Measurements from ENCODE around the gene PLP1.
"Not testable (repeated sequence)": the region's sequence is repeated elsewhere in the genome, so short reads cannot be mapped to it uniquely, and the experiment has no call there.

PLP1 gene

GRCh38 chrX:103781706-103782105 is 5.1 kb downstream of the PLP1 start:
- no peak for DNase-seq

- DNase-seq = no peak
Observed at GRCh38 chrX:103782640-103783039, 6.0 kb downstream of the PLP1 start.

GRCh38 chrX:103783196-103783595 is 6.6 kb downstream of the PLP1 start:
- no peak for DNase-seq

- no peak for DNase-seq
Observed at GRCh38 chrX:103783971-103784370, 7.3 kb downstream of the PLP1 start.

- no peak for DNase-seq
Observed at GRCh38 chrX:103789004-103789403, 12.4 kb downstream of the PLP1 start.

- DNase-seq = no peak
Observed at GRCh38 chrX:103791228-103791627, 14.6 kb downstream of the PLP1 start.

GRCh38 chrX:103791826-103792485 is 15.3 kb downstream of the PLP1 start:
- DNase-seq = peak; percentile 50

GRCh38 chrX:103792916-103793544 is 16.4 kb downstream of the PLP1 start:
- DNase-seq = peak; percentile 84

GRCh38 chrX:103793545-103793940 is 16.9 kb downstream of the PLP1 start:
- peak; percentile 45 for DNase-seq

- DNase-seq = peak; percentile 39
Observed at GRCh38 chrX:103794119-103794518, 17.5 kb downstream of the PLP1 start.

- no peak for DNase-seq
Observed at GRCh38 chrX:103797691-103798090, 21.1 kb downstream of the PLP1 start.

GRCh38 chrX:103800318-103800717 is 23.7 kb downstream of the PLP1 start:
- no peak for DNase-seq

GRCh38 chrX:103805860-103806259 is 29.2 kb downstream of the PLP1 start:
- no peak for DNase-seq

GRCh38 chrX:103806862-103807474 is 30.3 kb downstream of the PLP1 start:
- no peak for DNase-seq

GRCh38 chrX:103811858-103812257 is 35.2 kb downstream of the PLP1 start:
- DNase-seq = no peak

- not testable (repeated sequence) for DNase-seq
Observed at GRCh38 chrX:103817101-103817500, 40.5 kb downstream of the PLP1 start.

- peak; percentile 16 for DNase-seq
Observed at GRCh38 chrX:103817502-103817901, 40.9 kb downstream of the PLP1 start.

GRCh38 chrX:103818842-103819619 is 42.4 kb downstream of the PLP1 start:
- DNase-seq = no peak

GRCh38 chrX:103820802-103821201 is 44.2 kb downstream of the PLP1 start:
- DNase-seq = not testable (repeated sequence)

GRCh38 chrX:103823591-103823990 is 47.0 kb downstream of the PLP1 start:
- DNase-seq = no peak

- DNase-seq = no peak
Observed at GRCh38 chrX:103825881-103826280, 49.2 kb downstream of the PLP1 start.

GRCh38 chrX:103828529-103828928 is 51.9 kb downstream of the PLP1 start:
- DNase-seq = no peak

- DNase-seq = no peak
Observed at GRCh38 chrX:103830848-103831247, 54.2 kb downstream of the PLP1 start.

All from HCEC 1CT (cell line).